Activated effector memory CD4-positive, alpha-beta T cell treated with Interleukin-2 at 50 U/mL for 16 hours (primary cell): ENCODE data around the gene AIP.
"Not testable (repeated sequence)": the region's sequence is repeated elsewhere in the genome, so short reads cannot be mapped to it uniquely, and the experiment has no call there.

Experiments used
- DNase-seq: peaks from one replicate; pipeline ENCODE4 v3.0.0-alpha.2; 2020

The AIP gene

DNA sequence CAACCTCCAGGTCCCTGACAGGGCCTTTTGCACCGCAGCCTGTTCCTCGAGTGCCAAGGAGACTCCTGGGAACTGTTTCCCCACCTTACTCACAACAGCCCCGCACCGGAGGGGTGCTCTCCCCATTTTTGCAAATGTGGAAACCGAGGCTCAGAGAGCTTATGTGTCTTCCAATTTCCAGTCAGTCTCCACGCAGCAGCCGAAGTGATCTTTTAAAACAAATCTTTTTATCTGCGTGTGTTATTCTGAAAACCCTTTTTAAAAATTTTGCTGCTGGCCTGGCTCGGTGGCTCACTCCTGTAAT lies 13.4 kb upstream of the AIP start:
- no peak for DNase-seq

DNA sequence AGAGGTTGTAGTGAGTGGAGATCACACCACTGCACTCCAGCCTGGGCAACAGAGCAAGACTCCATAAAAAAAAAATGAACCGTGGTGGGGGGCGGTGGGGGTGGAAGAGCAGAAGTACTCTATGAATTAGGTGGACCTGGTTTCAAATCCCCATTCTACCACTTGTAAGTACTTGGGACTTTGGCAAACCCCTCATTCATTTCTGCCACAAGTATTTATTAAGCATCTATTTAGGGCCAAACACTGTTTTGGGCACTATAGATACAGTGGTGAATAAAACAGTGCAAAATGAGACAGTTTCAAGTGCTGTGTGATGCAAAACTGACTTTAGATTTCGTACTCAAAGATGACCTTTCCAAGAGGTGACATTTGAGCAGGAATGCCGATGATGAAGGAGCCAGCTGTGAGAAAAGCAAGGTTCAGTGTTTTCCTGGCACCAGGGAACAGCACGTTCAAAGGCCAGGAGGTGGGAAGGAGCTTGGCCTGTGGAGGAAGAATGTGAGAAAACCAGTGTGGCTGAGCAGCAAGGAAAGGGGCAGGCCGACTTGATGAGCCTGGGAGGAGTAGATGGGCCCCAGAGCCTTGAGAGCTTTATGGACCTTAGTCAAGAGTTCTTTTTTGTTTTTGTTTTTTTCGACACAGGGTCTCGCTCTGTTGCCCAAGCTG lies 12.4 kb upstream of the AIP start:
- no peak for DNase-seq

DNA sequence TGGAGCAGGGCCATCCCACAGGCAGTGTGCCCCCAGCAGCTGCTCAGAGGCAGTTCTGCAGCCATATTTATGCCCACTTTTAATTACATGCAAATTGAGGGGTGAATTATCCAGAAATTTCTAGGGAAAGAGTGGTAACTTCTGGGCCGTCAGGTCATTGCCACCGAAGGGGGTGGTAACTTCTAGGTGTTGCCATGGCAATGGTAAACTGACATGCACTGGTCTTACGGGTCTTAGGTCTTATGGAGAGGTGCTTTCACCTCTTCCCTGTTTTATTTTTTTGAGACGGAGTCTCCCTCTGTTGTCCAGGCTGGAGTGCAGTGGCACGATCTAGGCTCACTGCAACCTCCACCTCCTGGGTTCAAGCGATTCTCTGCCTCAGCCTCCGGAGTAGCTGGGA lies 9.9 kb upstream of the AIP start:
- DNase-seq, result no peak

DNA sequence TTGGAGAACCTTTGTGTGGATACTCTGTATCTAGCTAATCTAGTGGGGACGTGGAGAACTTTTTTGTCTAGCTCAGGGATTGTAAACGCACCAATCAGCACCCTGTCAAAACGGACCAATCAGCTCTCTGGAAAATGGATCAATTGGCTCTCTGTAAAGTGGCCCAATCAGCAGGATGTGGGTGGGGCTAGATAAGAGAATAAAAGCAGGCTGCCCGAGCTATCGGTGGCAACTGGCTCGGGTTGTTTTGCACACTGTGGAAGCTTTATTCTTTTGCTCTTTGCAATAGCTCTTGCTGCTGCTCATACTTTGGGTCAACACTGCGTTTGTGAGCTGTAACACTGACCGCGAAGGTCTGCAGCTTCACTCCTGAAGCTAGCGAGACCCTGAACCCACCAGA lies 6.1 kb upstream of the AIP start:
- not testable (repeated sequence) for DNase-seq

DNA sequence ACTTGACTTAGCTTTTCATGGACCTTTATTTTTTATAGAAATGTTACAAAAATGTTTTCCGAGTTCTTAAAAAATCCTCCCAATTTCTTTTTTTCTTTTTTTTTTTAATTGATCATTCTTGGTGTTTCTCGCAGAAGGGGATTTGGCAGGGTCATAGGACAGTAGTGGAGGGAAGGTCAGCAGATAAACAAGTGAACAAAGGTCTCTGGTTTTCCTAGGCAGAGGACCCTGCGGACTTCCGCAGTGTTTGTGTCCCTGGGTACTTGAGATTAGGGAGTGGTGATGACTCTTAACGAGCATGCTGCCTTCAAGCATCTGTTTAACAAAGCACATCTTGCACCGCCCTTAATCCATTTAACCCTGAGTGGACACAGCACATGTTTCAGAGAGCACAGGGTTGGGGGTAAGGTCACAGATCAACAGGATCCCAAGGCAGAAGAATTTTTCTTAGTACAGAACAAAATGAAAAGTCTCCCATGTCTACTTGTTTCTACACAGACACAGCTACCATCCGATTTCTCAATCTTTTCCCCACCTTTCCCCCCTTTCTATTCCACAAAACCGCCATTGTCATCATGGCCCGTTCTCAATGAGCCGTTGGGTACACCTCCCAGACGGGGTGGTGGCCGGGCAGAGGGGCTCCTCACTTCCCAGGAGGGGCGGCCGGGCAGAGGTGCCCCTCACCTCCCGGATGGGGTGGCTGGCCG lies 5.3 kb upstream of the AIP start:
- not testable (repeated sequence) for DNase-seq

DNA sequence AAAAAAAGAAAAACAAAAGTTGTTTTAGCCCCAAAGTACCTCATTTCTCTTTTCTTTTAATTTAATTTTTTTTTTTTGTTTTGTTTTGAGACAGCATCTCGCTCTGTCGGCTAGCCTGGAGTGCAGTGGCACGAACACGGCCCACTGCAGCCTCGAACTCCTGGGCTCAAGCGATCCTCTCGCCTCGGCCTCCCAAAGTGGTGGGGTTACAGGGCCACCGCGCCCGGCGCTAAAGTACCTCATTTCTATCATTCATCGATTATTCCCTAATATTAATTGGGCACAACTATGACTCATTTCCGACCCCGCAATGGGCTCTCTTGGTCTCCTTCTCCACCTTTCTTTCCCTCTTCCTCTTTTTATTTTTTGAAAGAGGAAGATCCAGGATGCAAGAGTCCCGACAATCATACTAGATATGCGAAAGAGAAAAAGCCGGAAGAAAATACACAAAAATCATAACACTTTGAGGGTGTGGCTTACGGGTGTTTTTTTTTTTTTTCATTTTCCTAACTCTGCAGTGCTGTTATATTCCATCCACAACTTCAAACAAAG lies 475 bp upstream of the AIP start:
- no peak for DNase-seq

DNA sequence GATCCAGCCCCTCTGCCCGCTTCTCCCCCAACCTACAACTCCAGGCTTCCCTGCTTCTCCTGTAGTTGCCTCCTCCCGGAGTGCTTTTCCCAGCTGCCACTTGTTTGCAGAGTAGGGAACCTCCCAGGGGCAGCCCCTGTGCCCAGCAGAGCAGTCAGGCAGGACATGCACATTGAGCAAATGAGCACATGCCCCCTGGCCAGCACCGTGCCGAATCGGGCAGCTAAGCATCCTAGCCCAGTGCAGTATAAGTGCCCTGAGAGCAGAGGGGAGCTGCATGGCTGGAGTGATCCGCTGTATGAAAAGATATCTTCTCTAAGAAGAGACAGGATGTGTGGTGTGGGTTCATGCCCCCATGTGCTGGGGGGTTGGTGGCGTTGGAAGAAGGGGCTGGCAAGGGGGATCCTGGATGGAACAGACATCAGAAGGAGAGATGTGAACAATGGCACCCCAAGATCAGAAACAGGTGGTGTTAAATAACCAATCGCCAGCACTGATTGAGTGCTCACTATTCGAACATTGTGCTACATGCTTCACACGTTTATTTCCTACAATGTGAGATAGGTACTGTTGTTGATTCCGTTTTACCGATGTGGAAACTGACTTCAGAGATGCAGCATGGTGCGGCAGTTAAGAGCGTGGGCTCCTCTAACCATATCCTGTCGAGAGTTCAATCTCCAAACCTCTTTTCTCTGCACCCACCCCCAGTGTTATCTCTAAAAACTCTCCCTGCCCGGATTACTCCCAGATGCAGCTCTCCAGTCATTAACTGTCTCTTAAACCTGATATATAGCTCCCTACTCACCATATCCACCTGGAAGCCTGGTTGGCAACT lies 1.2 kb downstream of the AIP start:
- DNase-seq, result peak; percentile 33

DNA sequence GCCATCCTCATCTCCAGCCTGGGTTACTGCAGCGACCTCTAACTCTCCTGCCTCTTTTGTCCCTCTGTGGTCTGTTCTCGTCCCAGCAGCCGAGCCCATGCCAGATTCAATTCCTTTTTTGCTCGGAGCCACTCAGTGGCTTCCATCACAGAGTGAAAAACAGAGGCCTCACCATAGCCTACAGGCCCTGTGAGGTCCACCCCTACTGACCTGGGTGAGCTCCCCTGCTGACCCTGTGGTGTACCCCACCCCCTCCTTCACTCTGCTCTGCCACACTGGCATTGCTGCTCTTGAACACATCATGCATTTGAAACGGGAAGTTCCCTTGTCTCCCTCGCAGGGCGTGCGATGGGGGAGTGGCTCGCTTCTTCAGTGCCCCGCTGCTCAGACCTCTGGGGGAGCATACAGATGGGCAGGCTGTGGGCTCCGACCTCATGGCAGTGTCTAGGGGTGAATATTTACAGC lies 2.1 kb downstream of the AIP start:
- DNase-seq, result peak; percentile 47

DNA sequence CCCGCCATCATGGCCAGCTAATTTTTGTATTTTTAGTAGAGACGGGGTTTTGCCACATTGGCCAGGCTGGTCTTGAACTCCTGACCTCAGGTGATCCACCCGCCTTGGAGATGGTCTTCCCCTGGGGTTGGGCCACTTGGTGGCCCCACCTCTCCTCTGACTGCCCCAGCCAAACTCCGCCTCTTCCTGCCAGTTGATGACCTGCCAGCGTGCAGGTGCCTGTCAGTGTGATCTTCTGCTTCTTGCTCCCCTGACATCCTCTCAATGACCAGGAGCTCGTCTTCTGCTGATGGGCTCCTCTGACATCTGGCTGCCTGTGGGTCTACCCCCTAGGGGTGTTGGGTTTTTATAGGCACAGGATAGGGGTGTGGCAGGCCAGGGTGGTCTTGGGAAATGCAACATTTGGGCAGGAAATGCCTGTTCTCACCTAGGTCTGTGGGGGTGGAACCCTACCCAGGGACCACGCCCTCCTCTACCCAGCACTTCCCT lies 3.1 kb downstream of the AIP start:
- DNase-seq, result peak; percentile 37

DNA sequence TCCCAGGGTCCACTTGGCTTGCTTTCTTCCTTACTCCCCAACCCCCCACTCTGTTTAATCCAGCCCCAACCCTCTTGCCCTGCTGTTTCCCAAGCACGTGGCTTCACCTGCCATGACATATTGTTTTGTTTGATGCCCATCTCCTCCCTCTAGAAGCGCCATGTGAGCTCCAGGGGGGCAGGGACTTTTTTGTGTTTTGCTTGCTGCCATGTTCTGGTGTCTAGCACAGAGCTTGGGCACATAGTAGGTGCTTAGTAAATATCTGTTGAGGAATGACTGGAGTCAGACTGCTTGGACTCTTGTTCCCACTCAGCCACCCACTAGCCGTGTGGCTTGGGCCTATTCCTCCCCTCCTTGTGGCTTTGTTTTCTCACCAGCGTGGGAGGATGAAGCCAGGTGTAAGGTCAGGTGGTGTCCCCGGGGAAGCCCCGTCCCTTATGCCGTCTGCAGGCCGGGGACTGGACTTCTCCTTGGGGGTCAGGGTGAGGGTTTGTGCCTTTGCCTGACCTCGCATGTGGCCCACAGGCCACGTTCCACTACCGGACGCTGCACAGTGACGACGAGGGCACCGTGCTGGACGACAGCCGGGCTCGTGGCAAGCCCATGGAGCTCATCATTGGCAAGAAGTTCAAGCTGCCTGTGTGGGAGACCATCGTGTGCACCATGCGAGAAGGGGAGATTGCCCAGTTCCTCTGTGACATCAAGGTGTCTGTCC lies 3.8 kb downstream of the AIP start:
- no peak for DNase-seq

DNA sequence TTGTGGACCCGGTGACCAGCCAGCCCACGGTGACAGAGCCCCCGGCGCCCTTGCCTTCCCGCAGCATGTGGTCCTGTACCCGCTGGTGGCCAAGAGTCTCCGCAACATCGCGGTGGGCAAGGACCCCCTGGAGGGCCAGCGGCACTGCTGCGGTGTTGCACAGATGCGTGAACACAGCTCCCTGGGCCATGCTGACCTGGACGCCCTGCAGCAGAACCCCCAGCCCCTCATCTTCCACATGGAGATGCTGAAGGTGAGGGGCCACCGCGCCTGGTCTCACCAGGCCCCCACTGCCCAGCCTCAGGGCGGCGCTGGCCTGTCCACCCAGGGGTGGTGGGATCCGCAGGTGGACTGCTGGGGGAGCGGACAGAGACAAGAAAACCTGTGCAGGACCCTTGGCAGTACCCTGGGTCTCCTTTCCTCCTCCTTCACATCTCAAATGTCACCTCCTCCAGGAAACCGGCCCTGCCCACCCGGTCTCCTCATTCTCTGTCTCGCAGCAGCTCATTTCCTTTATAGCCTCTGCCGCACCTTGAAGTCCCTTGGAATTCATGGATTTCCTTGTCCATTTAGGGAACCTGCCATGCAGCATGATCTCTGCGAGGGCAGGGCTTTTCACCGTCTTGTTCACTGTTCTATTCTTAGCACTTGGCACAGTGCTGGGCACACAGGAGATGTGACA lies 6.5 kb downstream of the AIP start:
- no peak for DNase-seq

DNA sequence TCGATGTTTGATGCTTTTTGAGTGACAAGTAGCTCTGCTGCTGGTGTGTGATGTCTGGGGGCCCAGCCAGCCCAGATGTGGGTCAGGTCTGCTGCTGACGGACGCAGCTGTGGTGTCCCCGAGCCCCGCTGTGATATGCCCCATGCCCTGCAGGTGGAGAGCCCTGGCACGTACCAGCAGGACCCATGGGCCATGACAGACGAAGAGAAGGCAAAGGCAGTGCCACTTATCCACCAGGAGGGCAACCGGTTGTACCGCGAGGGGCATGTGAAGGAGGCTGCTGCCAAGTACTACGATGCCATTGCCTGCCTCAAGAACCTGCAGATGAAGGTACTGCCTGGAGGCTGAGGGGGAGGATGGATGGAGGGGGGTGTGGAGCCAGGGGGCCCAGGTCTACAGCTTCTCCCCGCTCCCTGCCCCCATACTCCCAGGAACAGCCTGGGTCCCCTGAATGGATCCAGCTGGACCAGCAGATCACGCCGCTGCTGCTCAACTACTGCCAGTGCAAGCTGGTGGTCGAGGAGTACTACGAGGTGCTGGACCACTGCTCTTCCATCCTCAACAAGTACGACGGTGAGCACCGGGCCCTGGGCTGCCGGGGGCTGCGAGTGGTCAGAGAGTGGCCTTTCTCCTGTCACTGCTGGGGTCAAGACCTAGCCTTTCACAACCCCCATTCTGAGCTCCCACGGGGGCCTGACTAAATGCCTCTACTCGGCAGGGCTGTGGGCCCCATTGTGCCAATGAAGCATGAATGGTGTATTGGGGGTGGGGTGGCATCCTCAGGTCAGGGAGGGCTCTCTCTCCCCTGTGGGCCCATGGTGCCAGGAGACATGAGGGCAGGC lies 7.3 kb downstream of the AIP start:
- no peak for DNase-seq

DNA sequence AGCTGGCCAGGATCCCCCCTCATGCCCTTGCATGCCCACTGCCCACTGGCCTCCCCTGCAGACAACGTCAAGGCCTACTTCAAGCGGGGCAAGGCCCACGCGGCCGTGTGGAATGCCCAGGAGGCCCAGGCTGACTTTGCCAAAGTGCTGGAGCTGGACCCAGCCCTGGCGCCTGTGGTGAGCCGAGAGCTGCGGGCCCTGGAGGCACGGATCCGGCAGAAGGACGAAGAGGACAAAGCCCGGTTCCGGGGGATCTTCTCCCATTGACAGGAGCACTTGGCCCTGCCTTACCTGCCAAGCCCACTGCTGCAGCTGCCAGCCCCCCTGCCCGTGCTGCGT lies 7.9 kb downstream of the AIP start:
- DNase-seq, result no peak

DNA sequence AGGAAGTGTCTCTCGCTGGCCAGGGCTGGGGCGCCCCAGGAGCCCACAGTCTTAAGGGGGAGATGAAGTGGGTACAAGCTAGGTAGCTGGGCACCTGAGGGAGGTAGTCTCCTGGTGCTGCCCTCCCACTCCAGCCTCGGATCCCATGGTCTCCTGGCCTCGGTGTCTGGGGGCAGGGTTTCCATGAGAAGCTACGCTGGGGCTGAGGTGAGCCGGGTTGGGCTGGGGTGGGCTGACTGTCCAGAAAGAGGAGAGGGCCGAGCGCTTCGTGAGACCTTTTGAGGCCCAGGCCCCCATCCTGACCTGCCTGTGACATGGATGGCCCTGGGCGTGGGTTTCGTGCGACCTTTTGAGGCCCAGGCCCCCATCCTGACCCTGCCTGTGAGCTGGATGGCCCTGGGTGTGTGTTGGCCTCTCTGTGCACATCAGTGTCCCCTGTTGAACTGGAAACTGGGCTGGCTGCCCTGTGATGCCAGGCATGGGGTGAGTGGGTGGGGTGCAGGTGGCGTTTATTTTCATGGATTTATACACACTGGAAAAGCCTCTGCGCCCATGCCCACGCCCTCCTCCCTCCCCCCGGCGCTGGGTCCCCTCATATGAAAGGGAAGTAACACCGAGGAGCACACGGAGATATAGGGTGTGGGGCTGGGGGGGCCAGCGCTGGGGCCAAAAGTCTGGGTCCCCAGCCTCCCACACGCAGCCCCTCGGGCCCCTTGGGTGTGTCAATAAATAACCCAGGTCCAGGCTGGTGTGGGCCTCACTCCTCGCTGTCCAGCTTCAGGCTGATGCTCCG lies 8.6 kb downstream of the AIP start:
- DNase-seq, result no peak

DNA sequence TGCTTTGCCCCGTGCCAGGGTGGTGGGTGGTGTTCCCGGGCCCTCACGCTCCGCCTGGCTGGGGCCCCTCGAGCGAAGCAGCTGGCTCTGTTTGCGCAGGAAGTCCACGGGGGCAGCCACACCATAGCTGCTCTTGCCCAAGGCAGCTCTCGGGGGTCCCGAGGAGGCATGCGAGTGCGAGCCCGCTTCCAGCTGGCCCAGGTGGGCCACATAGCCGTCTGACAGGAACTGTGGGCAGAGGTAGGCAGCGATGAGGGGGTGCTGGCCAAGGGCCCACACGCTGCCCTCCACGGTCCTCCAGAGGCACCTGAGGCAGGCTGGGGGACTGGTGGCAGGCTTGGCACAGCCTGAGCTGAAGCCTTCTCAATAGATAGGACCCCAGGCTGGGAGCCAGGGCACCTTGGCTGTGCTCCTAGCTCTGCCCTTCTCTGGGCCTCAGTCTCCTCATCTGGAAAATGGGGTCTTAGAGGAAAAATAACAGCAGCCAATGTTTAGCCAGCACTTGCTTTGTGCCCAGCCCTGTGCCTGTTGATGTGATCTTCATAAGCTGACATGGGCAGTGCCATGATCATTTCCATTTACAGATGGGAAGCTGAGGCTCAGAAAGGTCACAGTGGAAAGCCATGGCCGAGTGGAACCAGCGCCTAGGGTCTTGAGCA lies 9.4 kb downstream of the AIP start:
- no peak for DNase-seq

DNA sequence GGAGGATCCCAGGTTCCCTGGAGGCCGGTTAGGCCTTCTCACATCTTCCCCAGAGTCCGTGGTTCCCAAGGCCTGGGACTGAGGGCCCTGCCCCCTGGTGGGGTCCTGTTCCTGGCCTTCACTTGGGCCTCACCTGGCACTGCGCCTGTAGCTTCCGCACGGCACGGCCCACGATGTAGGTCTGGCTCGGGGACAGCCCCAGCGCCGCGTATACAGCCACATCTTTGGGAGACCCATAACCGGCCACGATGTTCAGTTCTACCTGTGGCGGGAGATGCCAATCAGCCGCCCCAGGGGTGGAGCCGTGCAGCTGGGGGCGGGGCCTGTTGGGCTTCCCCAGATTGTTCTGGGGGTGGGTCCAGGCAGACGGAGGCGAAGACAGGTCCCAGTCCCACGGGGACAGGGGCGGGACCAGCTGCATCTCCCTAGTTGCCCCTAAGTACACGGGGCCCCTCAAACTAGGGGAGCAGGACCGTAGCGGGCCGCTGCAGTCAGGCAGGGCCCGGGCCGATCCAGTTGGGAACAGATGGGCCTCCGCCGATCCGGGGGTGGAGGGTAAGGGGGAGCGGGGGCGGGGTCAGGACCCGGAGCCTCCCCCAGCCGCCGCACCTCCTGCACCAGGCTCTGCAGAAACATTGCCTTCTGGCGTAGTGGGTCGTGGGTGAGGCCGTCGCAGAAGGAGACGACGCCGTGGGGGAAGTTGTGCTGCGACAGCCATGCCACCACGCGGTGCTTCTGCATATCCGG lies 10.1 kb downstream of the AIP start:
- DNase-seq, result no peak

DNA sequence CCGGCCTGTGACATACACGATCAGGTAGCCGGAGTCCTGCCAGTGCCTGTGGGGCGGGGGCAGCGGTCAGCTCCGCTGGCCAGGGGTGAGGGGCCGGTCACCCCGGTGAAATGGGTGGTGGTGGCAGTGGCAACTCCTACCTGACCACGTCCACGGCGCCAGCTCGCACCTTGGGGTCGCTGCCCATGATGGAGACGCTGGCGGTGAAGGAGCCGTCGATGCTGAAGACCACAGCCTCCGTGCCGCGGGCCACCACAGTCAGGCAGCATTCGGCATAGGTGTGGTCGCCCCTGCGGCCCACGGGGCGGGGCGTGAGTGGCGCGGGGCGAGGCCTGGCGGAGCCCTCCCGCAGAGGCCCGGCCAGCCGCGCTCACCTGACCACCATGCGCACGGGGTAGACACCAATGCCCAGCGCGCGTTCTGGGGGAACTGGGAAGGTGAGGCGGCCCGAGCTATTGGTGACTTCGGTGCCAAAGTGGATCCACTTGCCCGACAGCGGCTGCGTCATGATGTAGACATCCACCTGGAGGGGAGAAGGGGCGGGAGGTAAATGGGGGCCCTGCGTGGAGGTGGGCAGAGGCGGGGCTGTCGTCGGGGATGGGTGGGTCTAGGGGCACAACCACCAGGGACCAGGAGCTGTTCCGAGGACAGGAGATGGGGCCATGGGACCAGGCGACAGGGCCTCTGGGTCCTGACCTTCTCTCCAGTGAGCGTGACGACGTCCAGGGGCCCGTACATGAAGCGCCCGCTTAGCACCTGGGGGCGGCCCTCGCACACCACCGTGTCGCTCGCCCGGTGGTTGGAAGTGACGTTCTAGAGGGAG lies 10.9 kb downstream of the AIP start:
- no peak for DNase-seq
